B cell (primary cell): Measurements from ENCODE around the gene MLXIP. TPM values are rescaled to one million over a fixed set of nuclear protein-coding genes. Genes with fewer than 3 reads are reported as not detected.

Experiments
- ATAC-seq: fragments of 200-7000 bp; cut with Tn5 transposase; one replicate; pipeline ENCODE4 v1.10.0; 2021; ENCODE audit warnings: low read depth, mild to moderate bottlenecking, moderate number of reproducible peaks, moderate library complexity
- CTCF ChIA-PET: fragments of 350-600 bp; sonication (Branson Sonifier 250); formaldehyde crosslinking; loops from one replicate; lab custom pipeline; 2021; ENCODE audit warnings: antibody characterized with exemption, inconsistent platforms; lab: Charles Lee
- POLR2A ChIA-PET: fragments of 350-600 bp; sonication (Branson Sonifier 250); formaldehyde crosslinking; loops from one replicate; lab custom pipeline; 2021; ENCODE audit warnings: antibody characterized with exemption; lab: Charles Lee
- DNase-seq: peaks from one replicate; pipeline ENCODE4 v3.0.0; 2013
- H2AFZ ChIP-seq: 2 replicates; pipeline ENCODE4 v1.6.1; 2012; ENCODE audit warnings: mild to moderate bottlenecking, low read depth, low read length; ENCODE audit not compliant: insufficient read depth, poor library complexity, severe bottlenecking
- H3K27ac ChIP-seq, 2 donors: 1 replicate in 1 of 2; 2 replicates in 1 of 2; pipeline ENCODE4 v1.5.1; 2012 to 2013; ENCODE audit warnings: low read length in 2 of 2, mild to moderate bottlenecking in 2 of 2, moderate library complexity in 1 of 2
- H3K27me3 ChIP-seq, 4 experiments: fragments of 200-600 bp in 1 of 4; sonication (generic) in 1 of 4; replicated peaks in 1 of 4; 1 replicate in 2 of 4; 2 replicates in 2 of 4; pipeline versions ENCODE4 v1.6.1 to v1.7.0; 2013 to 2016; ENCODE audit warnings: low read length in 3 of 4, mild to moderate bottlenecking in 2 of 4, mixed read lengths in 1 of 4, moderate library complexity in 1 of 4; ENCODE audit not compliant: insufficient read depth in 4 of 4, control insufficient read depth in 3 of 4; ENCODE audit errors: control extremely low read depth in 1 of 4
- H3K36me3 ChIP-seq, 2 experiments: replicated peaks in 1 of 2; 1 replicate in 1 of 2; 2 replicates in 1 of 2; pipeline versions ENCODE4 v1.6.1 to v1.7.1; 2013; ENCODE audit warnings: low read length in 1 of 2; ENCODE audit not compliant: insufficient read depth in 2 of 2, control insufficient read depth in 1 of 2; ENCODE audit errors: control extremely low read depth in 1 of 2, extremely low read depth in 1 of 2
- H3K4me1 ChIP-seq, 2 donors: fragments of 200-600 bp in 1 of 2; sonication (generic) in 1 of 2; 1 replicate in 1 of 2; 2 replicates in 1 of 2; pipeline versions ENCODE4 v1.5.1 to v1.6.1; 2013 to 2017; ENCODE audit warnings: low read length in 2 of 2; ENCODE audit not compliant: control insufficient read depth in 2 of 2, insufficient read depth in 2 of 2
- H3K4me2 ChIP-seq: replicated peaks from 2 replicates; pipeline ENCODE3; 2012; ENCODE audit warnings: mild to moderate bottlenecking, low read depth, low read length; ENCODE audit not compliant: poor library complexity, severe bottlenecking
- H3K4me3 ChIP-seq, 5 experiments: fragments of 200-600 bp in 1 of 5; sonication (generic) in 1 of 5; 1 replicate in 3 of 5; 2 replicates in 2 of 5; pipeline versions ENCODE4 v1.5.1 to v1.7.0; 2011 to 2016; ENCODE audit warnings: low read length in 4 of 5, mild to moderate bottlenecking in 4 of 5, low read depth in 2 of 5, control low read depth in 1 of 5, moderate library complexity in 1 of 5; ENCODE audit not compliant: insufficient read depth in 1 of 5; ENCODE audit errors: control extremely low read depth in 1 of 5, extremely low read depth in 1 of 5
- H3K79me2 ChIP-seq: fragments of 200-600 bp; sonication (generic); one replicate; pipeline ENCODE4 v1.6.0; 2016; ENCODE audit warnings: low read length; ENCODE audit not compliant: control insufficient read depth, insufficient read depth
- H3K9ac ChIP-seq: fragments of 200-600 bp; sonication (generic); 2 replicates; pipeline ENCODE4 v1.6.1; 2017; ENCODE audit warnings: mild to moderate bottlenecking, low read length, moderate library complexity
- H3K9me3 ChIP-seq, 3 donors: one replicate each; pipeline versions ENCODE4 v1.6.1 to v1.7.1; 2013; ENCODE audit warnings: low read length in 2 of 3; ENCODE audit not compliant: control insufficient read depth in 2 of 3, insufficient read depth in 1 of 3; ENCODE audit errors: control extremely low read depth in 1 of 3
- H4K20me1 ChIP-seq: 2 replicates; pipeline ENCODE4 v1.6.0; 2012; ENCODE audit warnings: mild to moderate bottlenecking, low read length; ENCODE audit not compliant: insufficient read depth, control insufficient read depth, poor library complexity, severe bottlenecking
- H3K27ac Mint-ChIP-seq: one replicate; pipeline ENCODE4 v1.8.0; 2021; ENCODE audit warnings: mixed read lengths
- H3K27me3 Mint-ChIP-seq: one replicate; pipeline ENCODE4 v1.8.0; 2021; ENCODE audit warnings: mixed read lengths
- H3K4me1 Mint-ChIP-seq: one replicate; pipeline ENCODE4 v1.8.0; 2021; ENCODE audit warnings: mixed read lengths
- H3K4me3 Mint-ChIP-seq: one replicate; pipeline ENCODE4 v1.8.0; 2021; ENCODE audit warnings: mixed read lengths
- H3K9me3 Mint-ChIP-seq: one replicate; pipeline ENCODE4 v1.8.0; 2022; ENCODE audit warnings: mixed read lengths; ENCODE audit not compliant: insufficient read depth
- EZH2 ChIP-seq: IDR thresholded peaks from 2 replicates; pipeline ENCODE4 v1.6.1; 2012; ENCODE audit warnings: borderline replicate concordance, low read depth, mild to moderate bottlenecking, moderate library complexity, low read length; ENCODE audit not compliant: insufficient read depth, poor library complexity, severe bottlenecking
- WGBS: methylation state at CpG from one replicate; pipeline ENCODE4 v1.1.5; 2013; ENCODE audit warnings: missing lambda C conversion rate; ENCODE audit not compliant: insufficient coverage; 5-methylcytosine and 5-hydroxymethylcytosine counted together
- intact Hi-C: fragments of 100-400 bp; cut with micrococcal nuclease; formaldehyde crosslinking; loops from one replicate; pipeline ENCODE4 v1.10.0; 2022
- polyA plus RNA-seq: library from polyadenylated mRNA; depleted of rRNA; stranded (reverse); fragments of >200 nt; gene quantifications from 2 replicates; pipeline ENCODE4 v1.2.3, GENCODE V29; 2012
- total RNA-seq, 2 donors: library from RNA; stranded (reverse); fragments of 120-200 nt in 1 of 2; gene quantifications; 1 replicate in 1 of 2; 2 replicates in 1 of 2; pipeline versions ENCODE4 v1.2.3 to v1.2.4, GENCODE V29; 2013 to 2022
- TF ChIP-seq, protein P1 (sequence below): fragments of 200-600 bp; IDR thresholded peaks from one replicate; pipeline ENCODE4 v1.8.0; 2022; ENCODE audit warnings: antibody characterized with exemption, mild to moderate bottlenecking

The MLXIP gene
- total and polyA plus RNA-seq, 2 donors (not counting 1 experiment from before 2014, with no cell fraction given): 28.1 to 91.2 TPM

DNA sequence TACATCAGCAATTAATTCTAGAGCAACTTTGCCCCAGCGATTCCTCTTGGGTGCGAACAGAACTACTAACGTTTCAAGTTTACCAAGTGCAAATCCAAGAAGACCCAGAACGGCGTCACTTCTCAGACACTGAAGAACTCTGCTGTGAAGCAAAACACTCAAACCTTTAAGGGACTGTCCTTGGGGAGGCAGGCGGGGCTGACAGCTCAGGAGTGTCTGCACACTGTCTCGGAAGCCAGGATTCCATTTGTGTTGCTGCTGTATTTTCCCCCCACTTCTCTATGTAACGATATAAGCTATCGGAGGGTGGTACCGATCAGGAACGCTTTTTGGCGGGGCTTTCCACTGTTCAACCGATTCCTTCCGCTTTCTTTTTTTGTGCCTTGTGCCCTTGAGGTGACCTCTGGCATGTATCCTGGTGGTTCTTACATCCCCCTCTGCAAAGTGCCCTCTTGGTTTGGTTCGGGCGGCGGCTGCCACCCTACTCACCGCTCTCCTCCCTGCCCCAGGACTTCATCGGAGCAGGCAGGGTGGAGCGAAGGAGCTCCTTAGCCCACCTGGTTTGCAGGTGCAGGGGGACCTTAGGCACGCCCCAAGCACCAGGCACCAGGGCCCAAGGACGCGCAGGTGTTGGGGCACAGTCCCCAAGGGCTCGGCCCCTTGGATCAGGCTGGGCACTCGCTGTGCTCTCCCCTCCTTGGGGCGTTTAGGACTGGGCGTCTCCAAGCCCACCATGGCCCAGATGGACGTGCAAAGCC, 19.2 kb upstream of the MLXIP start:
- TF ChIP-seq, protein P1, sequence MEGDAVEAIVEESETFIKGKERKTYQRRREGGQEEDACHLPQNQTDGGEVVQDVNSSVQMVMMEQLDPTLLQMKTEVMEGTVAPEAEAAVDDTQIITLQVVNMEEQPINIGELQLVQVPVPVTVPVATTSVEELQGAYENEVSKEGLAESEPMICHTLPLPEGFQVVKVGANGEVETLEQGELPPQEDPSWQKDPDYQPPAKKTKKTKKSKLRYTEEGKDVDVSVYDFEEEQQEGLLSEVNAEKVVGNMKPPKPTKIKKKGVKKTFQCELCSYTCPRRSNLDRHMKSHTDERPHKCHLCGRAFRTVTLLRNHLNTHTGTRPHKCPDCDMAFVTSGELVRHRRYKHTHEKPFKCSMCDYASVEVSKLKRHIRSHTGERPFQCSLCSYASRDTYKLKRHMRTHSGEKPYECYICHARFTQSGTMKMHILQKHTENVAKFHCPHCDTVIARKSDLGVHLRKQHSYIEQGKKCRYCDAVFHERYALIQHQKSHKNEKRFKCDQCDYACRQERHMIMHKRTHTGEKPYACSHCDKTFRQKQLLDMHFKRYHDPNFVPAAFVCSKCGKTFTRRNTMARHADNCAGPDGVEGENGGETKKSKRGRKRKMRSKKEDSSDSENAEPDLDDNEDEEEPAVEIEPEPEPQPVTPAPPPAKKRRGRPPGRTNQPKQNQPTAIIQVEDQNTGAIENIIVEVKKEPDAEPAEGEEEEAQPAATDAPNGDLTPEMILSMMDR: no peak
- no peak for TF ChIP-seq EZH2
- peak overlapping the region; percentile 29 for H3K27ac Mint-ChIP-seq
- no peaks in the 10 kb centered on the region for H3K27me3 Mint-ChIP-seq
- no peaks in the 10 kb centered on the region for H3K9me3 Mint-ChIP-seq
- H3K9ac ChIP-seq: no peak overlapping the region
- WGBS: 97% methylated on average over 27 of the region's 28 CpGs
- no peaks in the 10 kb centered on the region for H3K27me3 ChIP-seq
- H3K27ac ChIP-seq: no peak overlapping the region
- peaks cover 19% of the 10 kb centered on the region for H3K4me1 Mint-ChIP-seq
- peaks cover 0 to 62% of the 10 kb centered on the region in 2 experiments for H3K36me3 ChIP-seq
- CTCF ChIA-PET: interaction anchor here (1.3 to 1.5 kb wide), 2 partner anchors 9 to 63 kb away, joined by 3 to 5 read pairs; no protein-coding TSS in a partner anchor
- no peak overlapping the region for H3K4me3 Mint-ChIP-seq
- H3K4me1 ChIP-seq: peaks cover 5 to 13% of the 10 kb centered on the region in 2 donors
- peaks cover 36% of the 10 kb centered on the region for H4K20me1 ChIP-seq
- ATAC-seq: no peak
- POLR2A ChIA-PET: interaction anchor here (0.6 kb wide), 1 partner anchor 63 kb away, joined by 3 read pairs; no protein-coding TSS in a partner anchor
- H3K79me2 ChIP-seq: peaks cover 11% of the 10 kb centered on the region
- H3K4me2 ChIP-seq: no peak overlapping the region
- no peak for DNase-seq
- no peak overlapping the region for H3K4me3 ChIP-seq
- H2AFZ ChIP-seq: no peak overlapping the region
- H3K9me3 ChIP-seq: no peaks in the 10 kb centered on the region
- intact Hi-C loops: no loop called here

DNA sequence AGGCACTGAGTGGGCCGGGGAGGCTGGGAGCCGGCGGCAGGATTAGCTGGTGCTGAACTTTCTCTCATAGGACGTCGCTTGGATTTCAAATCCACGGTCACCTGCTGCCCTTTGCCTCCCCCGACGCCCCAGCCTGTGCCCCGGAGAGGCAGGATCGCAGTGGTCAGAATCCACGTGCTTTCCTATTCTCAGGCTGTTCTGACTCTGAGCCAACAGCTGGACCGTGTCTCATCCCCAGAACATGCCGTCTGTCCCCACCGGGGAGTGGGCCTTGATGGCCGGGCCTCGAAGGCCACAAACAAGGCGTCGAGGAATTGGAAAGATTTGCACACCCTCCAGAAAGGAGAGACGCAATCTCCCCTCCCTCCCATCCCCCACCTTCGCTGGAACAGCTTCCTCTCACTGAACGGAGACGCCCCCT, 18.5 kb upstream of the MLXIP start:
- Histone ChIP-seq H3K9ac (no peak overlapping the region), H3K9me3 (no peaks in the 10 kb centered on the region), H3K4me3 (no peak overlapping the region), H3K36me3 (peaks cover 0 to 54% of the 10 kb centered on the region in 2 experiments), H4K20me1 (peaks cover 29% of the 10 kb centered on the region), H2AFZ (no peak overlapping the region), H3K27me3 (no peaks in the 10 kb centered on the region), H3K4me1 (peaks cover 5 to 16% of the 10 kb centered on the region in 2 donors), H3K79me2 (peaks cover 4% of the 10 kb centered on the region), H3K4me2 (no peak overlapping the region), H3K27ac (no peak overlapping the region)
- 99% methylated on average over 18 of the region's 22 CpGs for WGBS
- CTCF ChIA-PET: interaction anchor here (1.2 to 1.5 kb wide), 2 partner anchors 8 to 64 kb away, joined by 3 to 5 read pairs; no protein-coding TSS in a partner anchor
- no peak for DNase-seq
- intact Hi-C loops: no loop called here
- ATAC-seq: no peak
- H3K4me3 Mint-ChIP-seq: no peak overlapping the region
- H3K27ac Mint-ChIP-seq: no peak overlapping the region
- no peaks in the 10 kb centered on the region for H3K27me3 Mint-ChIP-seq
- TF ChIP-seq, protein P1: no peak
- TF ChIP-seq EZH2: no peak
- POLR2A ChIA-PET: interaction anchor here (0.6 kb wide), 1 partner anchor 63 kb away, joined by 3 read pairs; no protein-coding TSS in a partner anchor
- peaks cover 25% of the 10 kb centered on the region for H3K4me1 Mint-ChIP-seq
- H3K9me3 Mint-ChIP-seq: no peaks in the 10 kb centered on the region
